ENCODE results near the gene SOD3.

The SOD3 gene

GRCh38 chr4:24801136-24801855, 5.9 kb downstream of the SOD3 start:
- DNase-seq (ENCODE audit: low read depth) = no peak

- no peak for DNase-seq (ENCODE audit: low read depth)
Measured at GRCh38 chr4:24802648-24803047, 7.3 kb downstream of the SOD3 start.

- DNase-seq (ENCODE audit: low read depth) = no peak
Measured at GRCh38 chr4:24805067-24805466, 9.7 kb downstream of the SOD3 start.

GRCh38 chr4:24805566-24805965, 10.2 kb downstream of the SOD3 start:
- DNase-seq (ENCODE audit: low read depth) = no peak

GRCh38 chr4:24806206-24806990, 11.0 kb downstream of the SOD3 start:
- no peak for DNase-seq (ENCODE audit: low read depth)

GRCh38 chr4:24807611-24808010, 12.2 kb downstream of the SOD3 start:
- no peak for DNase-seq (ENCODE audit: low read depth)

GRCh38 chr4:24808261-24808660, 12.9 kb downstream of the SOD3 start:
- DNase-seq (ENCODE audit: low read depth) = no peak

GRCh38 chr4:24808955-24809354, 13.6 kb downstream of the SOD3 start:
- no peak for DNase-seq (ENCODE audit: low read depth)

- no peak for DNase-seq (ENCODE audit: low read depth)
Measured at GRCh38 chr4:24809376-24809775, 14.0 kb downstream of the SOD3 start.

GRCh38 chr4:24809815-24810405, 14.5 kb downstream of the SOD3 start:
- DNase-seq (ENCODE audit: low read depth) = no peak

GRCh38 chr4:24810871-24811631, 15.7 kb downstream of the SOD3 start:
- DNase-seq (ENCODE audit: low read depth) = no peak

GRCh38 chr4:24813732-24814131, 18.4 kb downstream of the SOD3 start:
- no peak for DNase-seq (ENCODE audit: low read depth)

- DNase-seq (ENCODE audit: low read depth) = no peak
Measured at GRCh38 chr4:24816797-24817196, 21.4 kb downstream of the SOD3 start.

- DNase-seq (ENCODE audit: low read depth) = no peak
Measured at GRCh38 chr4:24820541-24820940, 25.2 kb downstream of the SOD3 start.

GRCh38 chr4:24824720-24825119, 29.3 kb downstream of the SOD3 start:
- DNase-seq (ENCODE audit: low read depth) = no peak

- DNase-seq (ENCODE audit: low read depth) = no peak
Measured at GRCh38 chr4:24831637-24832036, 36.3 kb downstream of the SOD3 start.

GRCh38 chr4:24835696-24836095, 40.3 kb downstream of the SOD3 start:
- no peak for DNase-seq (ENCODE audit: low read depth)

GRCh38 chr4:24836661-24837242, 41.4 kb downstream of the SOD3 start:
- DNase-seq (ENCODE audit: low read depth) = no peak

GRCh38 chr4:24837336-24837735, 42.0 kb downstream of the SOD3 start:
- no peak for DNase-seq (ENCODE audit: low read depth)

GRCh38 chr4:24837781-24838180, 42.4 kb downstream of the SOD3 start:
- no peak for DNase-seq (ENCODE audit: low read depth)

- DNase-seq (ENCODE audit: low read depth) = no peak
Measured at GRCh38 chr4:24840362-24840761, 45.0 kb downstream of the SOD3 start.

Data from activated T-cell treated with anti-CD3 and anti-CD28 coated beads for 48 hours (primary cell).